Upper lobe of right lung (tissue), 1 donor: ENCODE results near the gene ALK. TPM values are rescaled to one million over a fixed set of nuclear protein-coding genes. Genes with fewer than 3 reads are reported as not detected.

Source experiments
- ATAC-seq: fragments of 200-7000 bp; cut with Tn5 transposase; one replicate; pipeline ENCODE4 v1.9.1; 2020; ENCODE audit warnings: mild to moderate bottlenecking, moderate library complexity
- DNase-seq: peaks from one replicate; pipeline ENCODE4 v3.0.0-alpha.2; 2020
- H3K27ac ChIP-seq: fragments of 200-600 bp; one replicate; pipeline ENCODE4 v1.8.0; 2022
- H3K27me3 ChIP-seq: fragments of 200-600 bp; one replicate; pipeline ENCODE4 v1.8.0; 2022; ENCODE audit warnings: mild to moderate bottlenecking
- H3K36me3 ChIP-seq: fragments of 200-600 bp; one replicate; pipeline ENCODE4 v1.8.0; 2022
- H3K4me1 ChIP-seq: fragments of 200-600 bp; one replicate; pipeline ENCODE4 v1.8.0; 2022
- H3K4me3 ChIP-seq: fragments of 200-600 bp; one replicate; pipeline ENCODE4 v1.8.0; 2022; ENCODE audit warnings: mild to moderate bottlenecking
- H3K9me3 ChIP-seq: fragments of 200-600 bp; one replicate; pipeline ENCODE4 v1.8.0; 2022
- CTCF ChIP-seq: fragments of 200-600 bp; IDR thresholded peaks from one replicate; pipeline ENCODE4 v1.8.0; 2022; ENCODE audit warnings: antibody characterized with exemption
- intact Hi-C: fragments of 100-400 bp; cut with DNase I; formaldehyde crosslinking; loops from one replicate; pipeline ENCODE4 v1.11.0; 2022
- total RNA-seq: library from RNA; stranded (reverse); fragmentation: NEBNext Ultra II Directional; extraction: Animal tissue kit (Norgen Biotek cat#: 25700); gene quantifications from one replicate; pipeline ENCODE4 v1.2.1, GENCODE V29; 2021
- donor health status: DM: no; HTN: yes; CAD: no; lungs with severe emphysema.

ALK gene
- total RNA-seq, 1 donor from 2014 or later = not detected

- TF ChIP-seq CTCF = no peak
- DNase-seq = no peak
- intact Hi-C loops = no loop called here
Observed at GRCh38 chr2:29562319-29562718, 359.1 kb downstream of the ALK start.

GRCh38 chr2:29561628-29562027 lies 359.8 kb downstream of the ALK start:
- Histone ChIP-seq H3K27me3 (no peaks in the 10 kb centered on the region), H3K36me3 (no peaks in the 10 kb centered on the region), H3K9me3 (no peaks in the 10 kb centered on the region), H3K4me3 (no peak overlapping the region), H3K27ac (no peak overlapping the region), H3K4me1 (no peaks in the 10 kb centered on the region)
- no peak for DNase-seq
- intact Hi-C loops = no loop called here
- no peak for ATAC-seq
- TF ChIP-seq CTCF = no peak

More at GRCh38 chr2:29562319-29562718, 359.1 kb downstream of the ALK start:
- Histone ChIP-seq H3K27ac (no peak overlapping the region), H3K9me3 (no peaks in the 10 kb centered on the region), H3K4me3 (no peak overlapping the region), H3K36me3 (no peaks in the 10 kb centered on the region), H3K27me3 (no peaks in the 10 kb centered on the region), H3K4me1 (no peaks in the 10 kb centered on the region)
- no peak for ATAC-seq

GRCh38 chr2:29561181-29561580 lies 360.2 kb downstream of the ALK start:
- DNase-seq (no peak), ATAC-seq (peak; percentile 29)
- Histone ChIP-seq H3K36me3 (no peaks in the 10 kb centered on the region), H3K9me3 (no peaks in the 10 kb centered on the region), H3K27me3 (no peaks in the 10 kb centered on the region), H3K4me1 (no peaks in the 10 kb centered on the region), H3K4me3 (no peak overlapping the region), H3K27ac (no peak overlapping the region)
- TF ChIP-seq CTCF = no peak
- intact Hi-C loops = no loop called here

- TF ChIP-seq CTCF = no peak
- no peak for ATAC-seq
- Histone ChIP-seq H3K36me3 (no peaks in the 10 kb centered on the region), H3K9me3 (no peaks in the 10 kb centered on the region), H3K27me3 (no peaks in the 10 kb centered on the region), H3K4me3 (no peak overlapping the region), H3K4me1 (no peaks in the 10 kb centered on the region), H3K27ac (no peak overlapping the region)
- intact Hi-C loops = no loop called here
- no peak for DNase-seq
Observed at GRCh38 chr2:29560566-29560965, 360.8 kb downstream of the ALK start.

- H3K9me3 ChIP-seq = no peaks in the 10 kb centered on the region
- H3K36me3 ChIP-seq = no peaks in the 10 kb centered on the region
- H3K27ac ChIP-seq = no peak overlapping the region
- no peak for DNase-seq
- no peak overlapping the region for H3K4me3 ChIP-seq
- H3K4me1 ChIP-seq = no peaks in the 10 kb centered on the region
- no peak for TF ChIP-seq CTCF
- ATAC-seq = no peak
- no peaks in the 10 kb centered on the region for H3K27me3 ChIP-seq
- intact Hi-C loops = no loop called here
Observed at GRCh38 chr2:29560030-29560429, 361.4 kb downstream of the ALK start.

- no peak for ATAC-seq
- H3K27me3 ChIP-seq = no peaks in the 10 kb centered on the region
- H3K4me3 ChIP-seq = no peak overlapping the region
- no peaks in the 10 kb centered on the region for H3K9me3 ChIP-seq
- H3K27ac ChIP-seq = no peak overlapping the region
- intact Hi-C loops = no loop called here
- no peaks in the 10 kb centered on the region for H3K4me1 ChIP-seq
- no peak for TF ChIP-seq CTCF
- H3K36me3 ChIP-seq = no peaks in the 10 kb centered on the region
- no peak for DNase-seq
Observed at GRCh38 chr2:29559578-29559977, 361.8 kb downstream of the ALK start.
